Measurements from ENCODE around the gene PGLYRP4.

Gene PGLYRP4

DNA sequence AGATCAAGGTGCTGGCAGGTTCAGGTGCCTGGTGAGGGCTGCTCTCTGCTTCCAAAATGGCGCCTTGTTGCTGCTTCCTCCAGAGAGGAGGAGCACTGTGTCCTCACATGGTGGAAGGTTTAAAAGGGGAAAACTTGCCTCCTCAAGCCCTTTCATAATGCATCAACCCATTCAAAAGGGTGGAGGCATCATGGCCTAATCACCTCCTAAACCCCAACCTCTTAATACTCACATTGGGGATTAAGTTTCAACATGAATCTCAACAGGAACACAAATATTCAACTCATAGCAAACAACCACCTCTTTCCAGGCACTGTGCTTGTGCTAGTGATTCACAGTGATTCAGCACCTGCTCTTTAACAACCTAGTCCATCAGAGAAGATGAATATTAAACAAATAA is 22.6 kb upstream of the PGLYRP4 start:
- ChIA-PET POLR2A (no interaction called here), CTCF (no interaction called here)
- TF ChIP-seq EGR2 (tag by site-specific recombination; IDR thresholded peaks at IDR 0.05; ENCODE audit: low read depth) (no peak), ZNF23 (tag by site-specific recombination; IDR thresholded peaks at IDR 0.05; ENCODE audit: borderline replicate concordance) (no peak), ZNF211 (tag by site-specific recombination; IDR thresholded peaks at IDR 0.05; ENCODE audit: low read depth) (no peak), BCL11A (tag by site-specific recombination; IDR thresholded peaks at IDR 0.05; ENCODE audit: low read depth) (no peak), ZNF585B (tag by site-specific recombination; IDR thresholded peaks at IDR 0.05) (no peak), OSR2 (tag by site-specific recombination; IDR thresholded peaks at IDR 0.05) (no peak), ZNF626 (tag by site-specific recombination; IDR thresholded peaks at IDR 0.05) (no peak)
- TF ChIP-seq, protein P1, sequence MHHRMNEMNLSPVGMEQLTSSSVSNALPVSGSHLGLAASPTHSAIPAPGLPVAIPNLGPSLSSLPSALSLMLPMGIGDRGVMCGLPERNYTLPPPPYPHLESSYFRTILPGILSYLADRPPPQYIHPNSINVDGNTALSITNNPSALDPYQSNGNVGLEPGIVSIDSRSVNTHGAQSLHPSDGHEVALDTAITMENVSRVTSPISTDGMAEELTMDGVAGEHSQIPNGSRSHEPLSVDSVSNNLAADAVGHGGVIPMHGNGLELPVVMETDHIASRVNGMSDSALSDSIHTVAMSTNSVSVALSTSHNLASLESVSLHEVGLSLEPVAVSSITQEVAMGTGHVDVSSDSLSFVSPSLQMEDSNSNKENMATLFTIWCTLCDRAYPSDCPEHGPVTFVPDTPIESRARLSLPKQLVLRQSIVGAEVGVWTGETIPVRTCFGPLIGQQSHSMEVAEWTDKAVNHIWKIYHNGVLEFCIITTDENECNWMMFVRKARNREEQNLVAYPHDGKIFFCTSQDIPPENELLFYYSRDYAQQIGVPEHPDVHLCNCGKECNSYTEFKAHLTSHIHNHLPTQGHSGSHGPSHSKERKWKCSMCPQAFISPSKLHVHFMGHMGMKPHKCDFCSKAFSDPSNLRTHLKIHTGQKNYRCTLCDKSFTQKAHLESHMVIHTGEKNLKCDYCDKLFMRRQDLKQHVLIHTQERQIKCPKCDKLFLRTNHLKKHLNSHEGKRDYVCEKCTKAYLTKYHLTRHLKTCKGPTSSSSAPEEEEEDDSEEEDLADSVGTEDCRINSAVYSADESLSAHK (tag by site-specific recombination; IDR thresholded peaks at IDR 0.05), result no peak
- TF ChIP-seq, protein P2, sequence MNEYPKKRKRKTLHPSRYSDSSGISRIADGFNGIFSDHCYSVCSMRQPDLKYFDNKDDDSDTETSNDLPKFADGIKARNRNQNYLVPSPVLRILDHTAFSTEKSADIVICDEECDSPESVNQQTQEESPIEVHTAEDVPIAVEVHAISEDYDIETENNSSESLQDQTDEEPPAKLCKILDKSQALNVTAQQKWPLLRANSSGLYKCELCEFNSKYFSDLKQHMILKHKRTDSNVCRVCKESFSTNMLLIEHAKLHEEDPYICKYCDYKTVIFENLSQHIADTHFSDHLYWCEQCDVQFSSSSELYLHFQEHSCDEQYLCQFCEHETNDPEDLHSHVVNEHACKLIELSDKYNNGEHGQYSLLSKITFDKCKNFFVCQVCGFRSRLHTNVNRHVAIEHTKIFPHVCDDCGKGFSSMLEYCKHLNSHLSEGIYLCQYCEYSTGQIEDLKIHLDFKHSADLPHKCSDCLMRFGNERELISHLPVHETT (tag by site-specific recombination; IDR thresholded peaks at IDR 0.05), result no peak
- TF ChIP-seq, protein P3, sequence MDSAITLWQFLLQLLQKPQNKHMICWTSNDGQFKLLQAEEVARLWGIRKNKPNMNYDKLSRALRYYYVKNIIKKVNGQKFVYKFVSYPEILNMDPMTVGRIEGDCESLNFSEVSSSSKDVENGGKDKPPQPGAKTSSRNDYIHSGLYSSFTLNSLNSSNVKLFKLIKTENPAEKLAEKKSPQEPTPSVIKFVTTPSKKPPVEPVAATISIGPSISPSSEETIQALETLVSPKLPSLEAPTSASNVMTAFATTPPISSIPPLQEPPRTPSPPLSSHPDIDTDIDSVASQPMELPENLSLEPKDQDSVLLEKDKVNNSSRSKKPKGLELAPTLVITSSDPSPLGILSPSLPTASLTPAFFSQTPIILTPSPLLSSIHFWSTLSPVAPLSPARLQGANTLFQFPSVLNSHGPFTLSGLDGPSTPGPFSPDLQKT (IDR thresholded peaks at IDR 0.05; ENCODE audit: borderline replicate concordance, low read depth, low read length), result no peak
- Histone ChIP-seq H3K4me1 (ENCODE audit: control insufficient read depth, insufficient read depth, low read length) (no peaks in the 10 kb centered on the region), H3K36me3 (ENCODE audit: control insufficient read depth in 2 of 2, insufficient read depth in 1 of 2, low read length in 2 of 2) (no peaks in the 10 kb centered on the region), H3K4me3 (ENCODE audit: low read depth, low read length) (no peak overlapping the region), H3K27ac (ENCODE audit: extremely low read depth, low read depth, low read length) (no peak overlapping the region), H3K9me3 (ENCODE audit: control insufficient read depth, insufficient read depth, low read depth, low read length) (no peaks in the 10 kb centered on the region)

DNA sequence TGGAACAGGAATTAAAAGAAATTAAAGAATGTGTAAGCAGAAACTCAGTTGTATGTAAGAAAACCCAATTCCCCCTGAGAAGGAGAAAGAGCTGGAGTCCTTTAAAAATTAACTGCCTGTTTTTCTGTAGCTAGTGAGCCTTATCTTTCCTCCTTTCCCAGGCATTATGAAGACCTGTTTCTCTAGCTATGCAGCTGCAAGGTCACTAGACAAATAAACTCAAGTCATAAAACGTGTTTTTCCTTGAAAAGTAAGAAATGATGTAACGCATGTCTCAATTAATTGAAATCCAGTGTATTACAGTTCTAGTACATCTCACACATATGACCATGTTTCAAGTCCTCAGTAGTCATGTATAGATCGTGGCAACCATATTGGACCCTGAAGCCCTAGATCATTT is 21.5 kb upstream of the PGLYRP4 start:
- no peaks in the 10 kb centered on the region for H3K9me3 ChIP-seq (ENCODE audit: control insufficient read depth, insufficient read depth, low read depth, low read length)
- no peak for TF ChIP-seq ZNF174 (tag by site-specific recombination; IDR thresholded peaks at IDR 0.05)
- no peak for TF ChIP-seq ZNF223 (tag by site-specific recombination; IDR thresholded peaks at IDR 0.05)
- no peak for TF ChIP-seq WT1 (tag by site-specific recombination; IDR thresholded peaks at IDR 0.05)
- TF ChIP-seq KLF1 (tag by site-specific recombination; IDR thresholded peaks at IDR 0.05), result no peak
- TF ChIP-seq, protein P4, sequence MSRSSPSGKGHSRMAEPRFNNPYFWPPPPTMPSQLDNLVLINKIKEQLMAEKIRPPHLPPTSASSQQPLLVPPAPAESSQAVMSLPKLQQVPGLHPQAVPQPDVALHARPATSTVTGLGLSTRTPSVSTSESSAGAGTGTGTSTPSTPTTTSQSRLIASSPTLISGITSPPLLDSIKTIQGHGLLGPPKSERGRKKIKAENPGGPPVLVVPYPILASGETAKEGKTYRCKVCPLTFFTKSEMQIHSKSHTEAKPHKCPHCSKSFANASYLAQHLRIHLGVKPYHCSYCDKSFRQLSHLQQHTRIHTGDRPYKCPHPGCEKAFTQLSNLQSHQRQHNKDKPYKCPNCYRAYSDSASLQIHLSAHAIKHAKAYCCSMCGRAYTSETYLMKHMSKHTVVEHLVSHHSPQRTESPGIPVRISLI (tag by site-specific recombination; IDR thresholded peaks at IDR 0.05), result no peak
- no peaks in the 10 kb centered on the region for H3K36me3 ChIP-seq (ENCODE audit: control insufficient read depth in 2 of 2, insufficient read depth in 1 of 2, low read length in 2 of 2)
- H3K4me1 ChIP-seq (ENCODE audit: control insufficient read depth, insufficient read depth, low read length), result no peaks in the 10 kb centered on the region
- ChIA-PET CTCF (no interaction called here), POLR2A (no interaction called here)
- no peak overlapping the region for H3K27ac ChIP-seq (ENCODE audit: extremely low read depth, low read depth, low read length)
- no peak overlapping the region for H3K4me3 ChIP-seq (ENCODE audit: low read depth, low read length)

DNA sequence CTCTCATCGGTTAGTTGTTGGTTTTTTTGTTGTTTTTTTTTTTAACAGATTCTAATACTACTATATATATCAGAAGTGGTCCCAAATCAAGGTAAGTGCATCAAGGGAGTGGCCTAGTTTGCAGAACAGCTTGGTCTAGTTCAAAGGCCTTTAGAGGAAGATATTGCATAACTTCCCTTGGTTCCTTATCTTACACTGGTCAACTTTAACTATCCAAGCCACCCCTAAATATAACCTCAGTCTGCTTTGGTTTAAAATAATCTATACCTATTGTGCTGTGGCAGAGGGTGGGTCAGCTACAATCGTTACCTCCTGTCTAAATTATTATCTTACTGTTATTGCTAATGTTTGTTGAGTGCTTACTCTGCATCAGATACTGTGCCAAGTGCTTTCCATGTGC is 19.9 kb upstream of the PGLYRP4 start:
- ChIA-PET POLR2A (no interaction called here), CTCF (interaction anchor here (2.0 kb wide), 1 partner anchor 16 kb away, joined by 4 read pairs; no protein-coding TSS in a partner anchor)
- Histone ChIP-seq H3K9me3 (ENCODE audit: control insufficient read depth, insufficient read depth, low read depth, low read length) (no peaks in the 10 kb centered on the region), H3K4me1 (ENCODE audit: control insufficient read depth, insufficient read depth, low read length) (no peaks in the 10 kb centered on the region), H3K4me3 (ENCODE audit: low read depth, low read length) (no peak overlapping the region), H3K36me3 (ENCODE audit: control insufficient read depth in 2 of 2, insufficient read depth in 1 of 2, low read length in 2 of 2) (no peaks in the 10 kb centered on the region), H3K27ac (ENCODE audit: extremely low read depth, low read depth, low read length) (no peak overlapping the region)
- TF ChIP-seq, protein P5, sequence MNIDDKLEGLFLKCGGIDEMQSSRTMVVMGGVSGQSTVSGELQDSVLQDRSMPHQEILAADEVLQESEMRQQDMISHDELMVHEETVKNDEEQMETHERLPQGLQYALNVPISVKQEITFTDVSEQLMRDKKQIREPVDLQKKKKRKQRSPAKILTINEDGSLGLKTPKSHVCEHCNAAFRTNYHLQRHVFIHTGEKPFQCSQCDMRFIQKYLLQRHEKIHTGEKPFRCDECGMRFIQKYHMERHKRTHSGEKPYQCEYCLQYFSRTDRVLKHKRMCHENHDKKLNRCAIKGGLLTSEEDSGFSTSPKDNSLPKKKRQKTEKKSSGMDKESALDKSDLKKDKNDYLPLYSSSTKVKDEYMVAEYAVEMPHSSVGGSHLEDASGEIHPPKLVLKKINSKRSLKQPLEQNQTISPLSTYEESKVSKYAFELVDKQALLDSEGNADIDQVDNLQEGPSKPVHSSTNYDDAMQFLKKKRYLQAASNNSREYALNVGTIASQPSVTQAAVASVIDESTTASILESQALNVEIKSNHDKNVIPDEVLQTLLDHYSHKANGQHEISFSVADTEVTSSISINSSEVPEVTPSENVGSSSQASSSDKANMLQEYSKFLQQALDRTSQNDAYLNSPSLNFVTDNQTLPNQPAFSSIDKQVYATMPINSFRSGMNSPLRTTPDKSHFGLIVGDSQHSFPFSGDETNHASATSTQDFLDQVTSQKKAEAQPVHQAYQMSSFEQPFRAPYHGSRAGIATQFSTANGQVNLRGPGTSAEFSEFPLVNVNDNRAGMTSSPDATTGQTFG (tag by site-specific recombination; IDR thresholded peaks at IDR 0.05; ENCODE audit: borderline replicate concordance), result no peak
- TF ChIP-seq MYNN (tag by site-specific recombination; IDR thresholded peaks at IDR 0.05; ENCODE audit: borderline replicate concordance), result no peak
- TF ChIP-seq, protein P6, sequence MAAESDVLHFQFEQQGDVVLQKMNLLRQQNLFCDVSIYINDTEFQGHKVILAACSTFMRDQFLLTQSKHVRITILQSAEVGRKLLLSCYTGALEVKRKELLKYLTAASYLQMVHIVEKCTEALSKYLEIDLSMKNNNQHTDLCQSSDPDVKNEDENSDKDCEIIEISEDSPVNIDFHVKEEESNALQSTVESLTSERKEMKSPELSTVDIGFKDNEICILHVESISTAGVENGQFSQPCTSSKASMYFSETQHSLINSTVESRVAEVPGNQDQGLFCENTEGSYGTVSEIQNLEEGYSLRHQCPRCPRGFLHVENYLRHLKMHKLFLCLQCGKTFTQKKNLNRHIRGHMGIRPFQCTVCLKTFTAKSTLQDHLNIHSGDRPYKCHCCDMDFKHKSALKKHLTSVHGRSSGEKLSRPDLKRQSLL (tag by site-specific recombination; IDR thresholded peaks at IDR 0.05), result no peak
- no peak for TF ChIP-seq ZBTB48 (tag by site-specific recombination; IDR thresholded peaks at IDR 0.05)
- no peak for TF ChIP-seq ZNF76 (tag by site-specific recombination; IDR thresholded peaks at IDR 0.05; ENCODE audit: borderline replicate concordance, low read depth)
- TF ChIP-seq ZSCAN23 (tag by site-specific recombination; IDR thresholded peaks at IDR 0.05), result no peak
- no peak for TF ChIP-seq ZNF621 (tag by site-specific recombination; IDR thresholded peaks at IDR 0.05)
- no peak for TF ChIP-seq ZNF138 (tag by site-specific recombination; IDR thresholded peaks at IDR 0.05; ENCODE audit: borderline replicate concordance)

Data from HEK293 (cell line).